ENCODE results near the gene TIAM2.

GRCh38 chr6:155047523-155047922 lies 52.4 kb downstream of the TIAM2 start:
- TF ChIP-seq POLR2A (IDR thresholded peaks at IDR 0.05; ENCODE audit: low read length) (no peak), GATA1 (IDR thresholded peaks at IDR 0.05; ENCODE audit: low read depth, low read length) (no peak)

Data from erythroblast (primary cell).